Measurements from ENCODE around the gene LMO7. TPM values are rescaled to one million over a fixed set of nuclear protein-coding genes. Genes with fewer than 3 reads are reported as not detected.

The LMO7 gene
- total and polyA plus RNA-seq, 11 donors = 195 to 573 (median 425) TPM

DNA sequence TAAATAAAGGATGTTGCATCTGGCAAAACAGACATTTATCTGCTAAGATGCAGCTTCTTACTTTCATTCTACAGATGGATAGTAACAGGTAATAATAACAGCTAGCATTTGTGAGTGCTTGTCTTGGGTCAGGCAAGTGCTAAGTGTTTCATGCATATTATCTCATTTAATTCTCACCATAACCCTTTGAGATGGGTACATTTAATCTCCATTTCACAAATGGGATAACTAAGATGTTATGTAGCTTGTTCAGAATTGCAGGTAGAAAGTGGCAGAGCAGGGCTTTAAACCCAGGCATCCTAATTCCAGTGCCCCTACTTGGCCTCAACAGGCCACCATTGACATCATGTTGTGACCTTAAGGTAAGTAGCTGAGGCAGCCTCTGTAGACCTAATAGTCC lies 69.8 kb downstream of the LMO7 start:
- peaks cover 0 to 15% (median 5%) of the 10 kb centered on the region in 12 donors for H3K4me1 ChIP-seq
- ATAC-seq = no peak
- no peaks in the 10 kb centered on the region for H3K9me3 ChIP-seq
- no peak overlapping the region for H3K27ac ChIP-seq
- intact Hi-C loops (cut with DNase I) = loop anchor here in 1 of 10 donors (10.0 kb wide), 1 partner anchor 139 kb away; no protein-coding TSS in a partner anchor
- TF ChIP-seq POLR2A (IDR thresholded peaks at IDR 0.05) = no peak
- TF ChIP-seq, protein P1, sequence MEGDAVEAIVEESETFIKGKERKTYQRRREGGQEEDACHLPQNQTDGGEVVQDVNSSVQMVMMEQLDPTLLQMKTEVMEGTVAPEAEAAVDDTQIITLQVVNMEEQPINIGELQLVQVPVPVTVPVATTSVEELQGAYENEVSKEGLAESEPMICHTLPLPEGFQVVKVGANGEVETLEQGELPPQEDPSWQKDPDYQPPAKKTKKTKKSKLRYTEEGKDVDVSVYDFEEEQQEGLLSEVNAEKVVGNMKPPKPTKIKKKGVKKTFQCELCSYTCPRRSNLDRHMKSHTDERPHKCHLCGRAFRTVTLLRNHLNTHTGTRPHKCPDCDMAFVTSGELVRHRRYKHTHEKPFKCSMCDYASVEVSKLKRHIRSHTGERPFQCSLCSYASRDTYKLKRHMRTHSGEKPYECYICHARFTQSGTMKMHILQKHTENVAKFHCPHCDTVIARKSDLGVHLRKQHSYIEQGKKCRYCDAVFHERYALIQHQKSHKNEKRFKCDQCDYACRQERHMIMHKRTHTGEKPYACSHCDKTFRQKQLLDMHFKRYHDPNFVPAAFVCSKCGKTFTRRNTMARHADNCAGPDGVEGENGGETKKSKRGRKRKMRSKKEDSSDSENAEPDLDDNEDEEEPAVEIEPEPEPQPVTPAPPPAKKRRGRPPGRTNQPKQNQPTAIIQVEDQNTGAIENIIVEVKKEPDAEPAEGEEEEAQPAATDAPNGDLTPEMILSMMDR (IDR thresholded peaks at IDR 0.05) = no peak
- no peaks in the 10 kb centered on the region for H3K27me3 ChIP-seq
- no peaks in the 10 kb centered on the region for H3K36me3 ChIP-seq
- no peak overlapping the region for H3K4me3 ChIP-seq
- no peak for DNase-seq

- intact Hi-C loops (cut with DNase I) = no loop called here
- Histone ChIP-seq H3K27ac (no peak overlapping the region), H3K9me3 (no peaks in the 10 kb centered on the region), H3K36me3 (no peaks in the 10 kb centered on the region), H3K27me3 (no peaks in the 10 kb centered on the region), H3K4me3 (no peak overlapping the region), H3K4me1 (no peaks in the 10 kb centered on the region)
- no peak for DNase-seq
- WGBS, 4 donors = 89 to 98% (median 98%) methylated on average over 2 of the region's 2 CpGs
- no peak for ATAC-seq
- no peak for TF ChIP-seq POLR2A (IDR thresholded peaks at IDR 0.05)
Measured at GRCh38 chr13:75713852-75714251, 77.7 kb downstream of the LMO7 start.

GRCh38 chr13:75715601-75716523 lies 79.7 kb downstream of the LMO7 start:
- Histone ChIP-seq H3K4me3 (no peak overlapping the region), H3K4me1 (no peaks in the 10 kb centered on the region), H3K27me3 (no peaks in the 10 kb centered on the region), H3K27ac (no peak overlapping the region), H3K9me3 (no peaks in the 10 kb centered on the region), H3K36me3 (no peaks in the 10 kb centered on the region)
- intact Hi-C loops (cut with DNase I) = no loop called here
- no peak for DNase-seq
- no peak for ATAC-seq
- TF ChIP-seq POLR2A (IDR thresholded peaks at IDR 0.05) = no peak
- TF ChIP-seq, protein P1 (IDR thresholded peaks at IDR 0.05) = no peak
- WGBS, 4 donors = 71 to 75% (median 73%) methylated on average over 6 of the region's 6 CpGs

- WGBS, 4 donors = 52 to 66% (median 57%) methylated on average over 2 of the region's 2 CpGs
- ATAC-seq (no peak), DNase-seq (no peak)
- no peak overlapping the region for H3K27ac ChIP-seq
- no peaks in the 10 kb centered on the region for H3K4me1 ChIP-seq
- intact Hi-C loops (cut with DNase I) = no loop called here
- H3K4me3 ChIP-seq = no peak overlapping the region
- no peaks in the 10 kb centered on the region for H3K27me3 ChIP-seq
- H3K36me3 ChIP-seq = no peaks in the 10 kb centered on the region
- no peaks in the 10 kb centered on the region for H3K9me3 ChIP-seq
- TF ChIP-seq POLR2A (IDR thresholded peaks at IDR 0.05) = no peak
- TF ChIP-seq, protein P1 (IDR thresholded peaks at IDR 0.05) = no peak
Measured at GRCh38 chr13:75717525-75717924, 81.4 kb downstream of the LMO7 start.
